MG63 (cell line): ENCODE results near the gene MPZ. TPM values are rescaled to one million over a fixed set of nuclear protein-coding genes. Genes with fewer than 3 reads are reported as not detected.
"Not testable (repeated sequence)": the region's sequence is repeated elsewhere in the genome, so short reads cannot be mapped to it uniquely, and the experiment has no call there.

ENCODE experiments used
- DNase-seq: peaks from one replicate; pipeline ENCODE4 v3.0.0-alpha.2; 2020
- H3K27me3 ChIP-seq: fragments of 250-450 bp; sonication (Bioruptor Pico); 2 replicates; pipeline ENCODE4 v1.5.1; 2020; ENCODE audit warnings: mild to moderate bottlenecking, moderate library complexity
- H3K36me3 ChIP-seq: fragments of 250-450 bp; sonication (Bioruptor Pico); 2 replicates; pipeline ENCODE4 v1.5.1; 2020; ENCODE audit warnings: mild to moderate bottlenecking, moderate library complexity
- H3K4me3 ChIP-seq: fragments of 250-450 bp; sonication (Bioruptor Pico); 2 replicates; pipeline ENCODE4 v1.5.1; 2020; ENCODE audit warnings: mild to moderate bottlenecking, moderate library complexity
- H3K9me3 ChIP-seq: fragments of 250-450 bp; sonication (Bioruptor Pico); 2 replicates; pipeline ENCODE4 v1.5.1; 2020; ENCODE audit warnings: mild to moderate bottlenecking, moderate library complexity
- total RNA-seq: library from RNA; depleted of rRNA; stranded (reverse); fragments of >200 nt; shearing (Covaris generic); gene quantifications from 2 replicates; pipeline ENCODE4 v1.2.3, GENCODE V29; 2014; ENCODE audit warnings: low replicate concordance; rRNA removed

The MPZ gene
- total RNA-seq, result 0.07 TPM in 1 of 2 replicates, not detected in the other

DNA sequence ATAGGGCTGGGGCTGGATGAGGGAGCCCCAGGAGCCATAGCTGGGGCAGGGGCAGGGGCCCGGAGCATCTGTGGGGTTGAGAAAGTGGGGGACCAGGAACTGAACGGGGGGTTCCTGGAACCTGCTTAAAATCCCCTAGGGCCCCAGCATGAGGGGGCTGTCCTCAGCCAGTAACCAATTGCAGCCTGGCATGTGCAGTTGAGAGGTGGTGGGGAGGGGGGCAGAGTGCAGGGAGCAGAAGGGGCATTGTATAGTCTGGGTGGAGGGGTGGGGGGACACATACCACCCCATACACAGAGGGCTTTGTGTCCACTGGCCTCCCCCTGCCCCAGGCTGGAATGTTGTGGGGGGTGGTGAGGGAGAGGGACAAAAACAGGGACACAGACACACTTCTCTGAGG is at the start of gene MPZ:
Gene MPZ (minus strand): TSS at position 101 of the 400 bp plus-strand sequence. CDS start 63 bp downstream, at position 38.
- no peak for DNase-seq
- H3K36me3 ChIP-seq, result no peaks in the 10 kb centered on the region
- H3K9me3 ChIP-seq, result no peaks in the 10 kb centered on the region
- no peaks in the 10 kb centered on the region for H3K27me3 ChIP-seq
- H3K4me3 ChIP-seq, result no peak within 1 kb of the TSS

DNA sequence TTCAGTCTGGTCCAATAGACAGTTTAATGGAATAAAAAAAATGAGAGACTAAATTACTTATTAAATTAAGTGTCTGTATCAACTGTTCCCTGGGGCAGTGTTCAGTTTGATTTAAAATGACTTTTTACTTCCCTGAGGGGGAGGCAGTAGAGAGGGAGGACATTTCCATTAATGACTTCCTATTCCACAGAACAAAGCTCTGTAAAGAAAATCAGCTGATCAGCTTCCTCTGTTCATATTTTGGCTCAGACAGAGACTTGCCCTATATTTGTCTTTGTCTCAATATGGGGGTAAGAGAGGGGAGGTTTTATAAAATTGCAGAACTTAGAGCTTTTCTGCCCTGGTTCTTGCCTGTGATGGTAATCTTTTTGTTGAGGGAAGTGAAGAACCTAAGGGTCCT is 49.5 kb upstream of the MPZ start:
- Histone ChIP-seq H3K9me3 (no peaks in the 10 kb centered on the region), H3K27me3 (no peaks in the 10 kb centered on the region), H3K4me3 (no peak overlapping the region), H3K36me3 (peaks cover 29% of the 10 kb centered on the region)
- no peak for DNase-seq

DNA sequence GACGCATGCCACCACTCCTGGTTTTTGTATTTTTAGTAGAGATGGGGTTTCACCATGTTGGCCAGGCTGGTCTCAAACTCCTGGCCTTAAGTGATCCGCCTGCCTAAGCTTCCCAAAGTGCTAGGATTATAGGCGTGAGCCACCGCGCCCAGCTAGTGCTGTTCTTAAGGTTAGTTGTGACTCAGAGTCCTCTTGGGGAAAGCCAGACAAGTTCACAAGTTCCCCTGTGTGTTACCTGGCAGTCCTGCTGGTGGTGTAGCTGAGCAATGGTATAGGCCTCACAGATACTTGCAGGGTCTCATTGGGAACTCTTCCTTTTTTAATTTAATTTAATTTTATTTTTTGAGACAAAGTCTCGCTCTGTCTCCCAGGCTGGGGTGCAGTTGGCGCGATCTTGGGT is 47.3 kb upstream of the MPZ start:
- no peak for DNase-seq
- peaks cover 25% of the 10 kb centered on the region for H3K36me3 ChIP-seq
- H3K9me3 ChIP-seq, result no peaks in the 10 kb centered on the region
- no peaks in the 10 kb centered on the region for H3K27me3 ChIP-seq
- H3K4me3 ChIP-seq, result no peak overlapping the region

DNA sequence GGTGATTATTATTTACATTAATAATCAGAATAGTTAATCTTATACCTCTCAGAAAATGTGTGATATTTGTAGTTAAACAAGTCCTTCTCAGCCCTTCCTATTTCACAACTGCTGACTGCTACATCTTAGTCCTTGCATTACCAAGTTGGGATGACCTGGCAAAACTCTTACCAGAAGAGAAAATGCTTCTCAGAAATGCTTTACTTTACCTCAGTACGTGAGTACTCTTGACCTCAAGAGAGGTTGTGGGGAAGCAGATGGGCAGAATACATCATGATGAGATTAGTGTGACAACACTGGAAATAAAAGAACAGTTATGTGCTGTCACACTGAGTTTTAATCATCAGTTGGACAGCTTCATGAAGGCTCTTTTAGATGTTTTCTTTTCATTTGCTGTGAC is 41.7 kb upstream of the MPZ start:
- peaks cover 20% of the 10 kb centered on the region for H3K36me3 ChIP-seq
- H3K27me3 ChIP-seq, result no peaks in the 10 kb centered on the region
- no peak overlapping the region for H3K4me3 ChIP-seq
- no peaks in the 10 kb centered on the region for H3K9me3 ChIP-seq
- DNase-seq, result no peak

DNA sequence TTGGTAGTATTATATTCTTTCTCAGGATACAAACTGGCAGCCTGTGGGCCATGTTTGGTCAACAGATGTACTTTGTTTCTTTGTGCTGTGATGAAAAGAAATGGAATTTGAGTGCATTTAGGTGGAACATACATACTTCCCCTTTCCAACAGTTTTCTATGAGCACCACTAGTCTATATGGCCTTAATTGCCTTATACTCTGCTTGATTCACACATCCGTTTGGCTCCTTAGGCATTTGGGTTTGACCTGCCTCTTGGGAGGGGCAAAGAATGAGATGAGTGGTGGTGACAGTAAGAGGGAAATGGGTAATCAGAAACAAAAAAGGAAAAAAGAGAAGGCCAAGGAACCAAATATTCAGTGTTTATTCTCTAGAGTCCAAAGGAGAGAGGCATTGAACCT is 40.9 kb upstream of the MPZ start:
- no peaks in the 10 kb centered on the region for H3K27me3 ChIP-seq
- peaks cover 19% of the 10 kb centered on the region for H3K36me3 ChIP-seq
- DNase-seq, result no peak
- H3K4me3 ChIP-seq, result no peak overlapping the region
- no peaks in the 10 kb centered on the region for H3K9me3 ChIP-seq

DNA sequence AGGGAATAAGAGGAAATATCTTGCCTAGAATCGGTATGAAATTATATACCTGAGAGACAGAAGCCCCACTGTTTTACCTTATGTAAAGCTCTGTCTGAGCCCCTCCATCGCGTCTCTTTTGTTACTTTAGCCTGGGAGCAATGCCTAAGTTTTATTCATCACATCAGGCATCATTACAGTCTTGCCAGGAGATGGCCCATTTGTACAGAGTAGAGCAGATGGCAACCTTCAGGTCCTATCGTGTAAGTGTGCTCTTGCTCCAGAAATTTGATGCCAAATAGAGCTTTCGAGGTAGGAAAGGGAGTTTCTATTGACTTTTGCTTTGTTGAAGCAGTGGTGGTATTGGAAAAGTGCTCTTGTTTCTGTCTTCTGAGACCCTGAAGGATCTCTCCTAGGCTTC is 33.1 kb upstream of the MPZ start:
- no peaks in the 10 kb centered on the region for H3K9me3 ChIP-seq
- H3K27me3 ChIP-seq, result no peaks in the 10 kb centered on the region
- peaks cover 46% of the 10 kb centered on the region for H3K36me3 ChIP-seq
- DNase-seq, result no peak
- H3K4me3 ChIP-seq, result no peak overlapping the region

DNA sequence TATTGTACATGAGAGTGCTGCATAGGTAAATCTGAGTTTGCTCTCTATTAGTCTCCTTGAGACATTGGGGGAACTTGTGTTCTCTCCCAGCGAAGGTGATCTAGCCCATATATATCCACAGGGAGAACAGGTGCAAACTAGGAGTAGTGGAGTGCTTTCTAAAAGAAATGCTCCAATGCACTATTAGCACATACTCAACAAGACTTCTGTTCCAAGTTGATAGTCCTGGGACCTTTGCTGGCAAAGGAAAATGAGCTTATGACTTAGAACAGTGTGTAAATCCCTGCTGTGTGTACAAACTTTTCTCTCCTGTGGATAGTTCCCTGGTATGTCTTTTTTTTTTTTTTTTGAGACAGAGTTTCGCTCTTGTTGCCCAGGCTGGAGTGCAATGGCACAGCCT is 32.4 kb upstream of the MPZ start:
- peaks cover 48% of the 10 kb centered on the region for H3K36me3 ChIP-seq
- DNase-seq, result no peak
- no peaks in the 10 kb centered on the region for H3K27me3 ChIP-seq

DNA sequence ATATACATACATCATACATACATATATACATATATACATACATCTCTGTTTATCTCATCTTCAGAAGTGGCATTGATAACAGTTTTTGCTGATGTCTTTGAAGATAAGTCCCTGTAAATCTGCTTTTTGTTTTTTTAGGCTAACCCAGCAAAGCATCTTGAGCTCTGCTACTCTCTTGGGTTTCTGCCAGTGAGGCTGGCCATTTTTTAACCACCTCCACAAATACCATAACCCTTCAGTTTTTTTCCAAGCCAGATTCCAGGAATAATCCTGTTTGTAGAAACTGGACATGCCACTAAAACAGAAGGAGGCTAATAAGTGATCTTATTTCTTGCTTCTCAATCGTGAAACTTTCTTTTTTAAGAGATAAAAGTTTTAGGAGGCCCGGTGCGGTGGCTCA is 26.0 kb upstream of the MPZ start:
- H3K9me3 ChIP-seq, result no peaks in the 10 kb centered on the region
- H3K36me3 ChIP-seq, result peaks cover 36% of the 10 kb centered on the region
- no peak for DNase-seq
- no peak overlapping the region for H3K4me3 ChIP-seq
- H3K27me3 ChIP-seq, result no peaks in the 10 kb centered on the region

More for the DNA sequence above, 32.4 kb upstream of the MPZ start:
- Histone ChIP-seq H3K4me3 (no peak overlapping the region), H3K9me3 (no peaks in the 10 kb centered on the region)

DNA sequence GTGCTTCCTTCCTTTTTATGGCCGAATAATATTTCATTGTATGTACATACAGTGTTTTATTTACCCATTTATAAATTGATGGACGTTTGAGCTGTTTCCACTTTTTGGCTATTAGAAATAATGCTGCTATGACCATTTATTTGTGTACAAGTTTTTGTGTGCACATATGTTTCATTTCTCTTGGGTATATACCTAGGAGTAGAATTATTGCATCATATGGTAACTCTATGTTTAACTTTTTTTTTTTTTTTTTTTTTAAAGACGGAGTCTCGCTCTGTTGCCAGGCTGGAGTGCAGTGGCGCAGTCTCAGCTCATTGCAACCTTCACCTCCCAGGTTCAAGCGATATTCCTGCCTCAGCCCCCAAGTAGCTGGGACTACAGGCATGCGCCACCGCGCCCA is 23.4 kb upstream of the MPZ start:
- DNase-seq, result no peak
- Histone ChIP-seq H3K27me3 (no peaks in the 10 kb centered on the region), H3K9me3 (no peaks in the 10 kb centered on the region), H3K4me3 (no peak overlapping the region), H3K36me3 (peaks cover 54% of the 10 kb centered on the region)

DNA sequence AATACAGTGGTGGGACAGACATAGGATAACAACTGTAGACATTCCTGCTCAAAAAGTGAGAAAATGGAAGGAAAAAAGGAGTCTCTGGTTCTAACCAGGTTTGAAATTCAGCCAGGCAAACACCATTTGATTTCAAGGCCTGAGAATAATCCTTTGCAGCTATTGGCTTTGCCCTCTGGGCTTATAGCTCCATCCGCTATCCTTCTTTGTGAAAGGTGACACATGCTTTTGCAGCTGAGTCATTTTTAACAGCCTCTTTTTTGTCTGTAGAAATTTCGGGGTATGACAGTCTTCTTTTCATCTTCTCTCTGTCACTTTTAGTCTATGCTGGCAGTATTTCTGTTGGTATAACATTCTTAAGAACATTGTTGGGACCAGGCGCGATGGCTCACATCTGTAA is 20.6 kb upstream of the MPZ start:
- Histone ChIP-seq H3K4me3 (no peak overlapping the region), H3K27me3 (no peaks in the 10 kb centered on the region), H3K36me3 (peaks cover 65% of the 10 kb centered on the region), H3K9me3 (no peaks in the 10 kb centered on the region)
- no peak for DNase-seq

DNA sequence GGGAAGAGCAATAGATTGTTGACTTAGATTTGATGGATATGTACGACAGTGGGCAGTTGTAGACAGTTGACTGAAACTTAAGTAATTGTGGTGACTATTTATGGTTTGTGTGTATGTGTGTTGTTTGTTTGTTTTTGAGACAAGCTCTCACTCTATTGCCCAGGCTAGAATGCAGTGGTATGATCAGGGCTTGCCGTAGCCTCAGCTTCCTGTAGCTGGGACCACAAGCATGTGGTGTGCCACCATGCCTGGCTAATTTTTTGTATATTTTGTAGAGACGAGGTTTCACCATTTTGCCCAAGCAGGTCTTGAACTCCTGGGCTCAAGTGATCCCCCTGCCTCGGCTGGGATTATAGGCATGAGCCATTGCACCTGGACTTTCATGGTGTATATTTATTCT is 14.3 kb upstream of the MPZ start:
- Histone ChIP-seq H3K27me3 (no peaks in the 10 kb centered on the region), H3K9me3 (no peaks in the 10 kb centered on the region), H3K4me3 (no peak overlapping the region), H3K36me3 (peaks cover 38% of the 10 kb centered on the region)
- no peak for DNase-seq

DNA sequence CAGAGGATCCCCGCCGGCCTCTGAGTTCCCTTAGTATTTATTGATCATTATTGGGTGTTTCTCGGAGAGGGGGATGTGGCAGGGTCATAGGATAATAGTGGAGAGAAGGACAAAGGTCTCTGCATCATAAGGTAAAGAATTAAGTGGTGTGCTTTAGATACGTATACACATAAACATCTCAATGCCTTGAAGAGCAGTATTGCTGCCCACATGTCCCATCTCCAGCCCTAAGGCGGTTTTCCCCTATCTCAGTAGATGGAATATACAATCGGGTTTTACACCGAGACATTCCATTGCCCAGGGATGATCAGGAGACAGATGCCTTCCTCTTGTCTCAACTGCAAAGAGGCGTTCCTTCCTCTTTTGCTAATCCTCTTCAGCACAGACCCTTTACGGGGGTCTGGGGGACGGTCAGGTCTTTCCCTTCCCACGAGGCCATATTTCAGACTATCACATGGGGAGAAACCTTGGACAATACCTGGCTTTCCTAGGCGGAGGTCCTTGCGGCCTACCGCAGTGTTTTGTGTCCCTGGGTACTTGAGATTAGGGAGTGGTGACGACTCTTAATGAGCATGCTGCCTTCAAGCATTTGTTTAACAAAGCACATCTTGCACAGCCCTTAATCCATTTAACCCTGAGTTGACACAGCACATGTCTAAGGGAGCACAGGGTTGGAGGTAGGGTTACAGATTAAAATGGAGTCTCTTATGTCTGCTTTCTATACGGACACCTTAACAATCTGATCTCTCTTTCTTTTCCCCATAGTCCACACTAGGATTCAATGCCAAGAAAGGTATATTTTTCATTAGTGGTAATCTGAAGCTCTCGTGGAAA is 6.3 kb upstream of the MPZ start:
- not testable (repeated sequence) for H3K36me3 ChIP-seq, H3K27me3 ChIP-seq

DNA sequence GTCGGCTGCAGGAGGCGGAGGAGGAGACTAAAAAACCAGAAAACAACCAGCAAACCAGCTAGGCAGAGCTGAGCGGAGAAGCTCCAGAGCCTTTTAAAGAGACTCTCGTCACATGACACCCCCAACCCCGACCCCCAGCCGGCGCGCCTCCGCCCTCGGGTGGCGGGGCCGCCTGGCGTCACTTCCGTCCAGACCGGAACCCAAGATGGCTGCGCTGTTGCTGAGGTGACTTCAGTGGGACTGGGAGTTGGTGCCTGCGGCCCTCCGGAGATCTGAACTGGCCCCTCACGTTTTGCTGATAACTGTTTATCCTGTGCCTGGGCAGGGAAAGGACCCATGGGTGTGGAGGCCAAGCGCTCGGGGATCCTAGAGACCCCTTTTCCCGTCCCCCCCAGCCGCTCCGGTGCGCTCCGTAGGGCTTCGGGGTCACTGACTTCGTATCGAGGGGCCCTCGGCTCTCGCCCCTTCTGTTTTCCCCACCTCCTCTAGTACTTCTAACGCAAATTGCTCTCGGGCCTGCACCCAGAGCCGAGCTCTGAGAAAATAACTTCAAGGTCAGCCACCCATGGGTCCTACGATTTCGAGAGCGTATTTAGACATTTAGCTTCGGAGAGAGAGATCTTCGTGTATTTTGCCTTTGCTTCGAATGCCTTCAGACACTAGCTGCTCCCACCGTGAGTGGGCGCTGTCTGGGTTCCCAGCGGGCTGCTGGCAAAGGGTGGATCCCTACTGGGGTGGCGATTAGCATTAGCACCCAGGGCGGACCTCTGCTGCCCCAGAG is 4.6 kb upstream of the MPZ start, which contains the start of gene SDHC:
Gene SDHC (plus strand): TSS at position 181 of the 781 bp plus-strand sequence. CDS start 25 bp downstream, at position 206.
- peak; percentile 90 for DNase-seq
- Histone ChIP-seq H3K36me3 (no peaks in the 10 kb centered on the region), H3K27me3 (no peaks in the 10 kb centered on the region), H3K9me3 (no peaks in the 10 kb centered on the region), H3K4me3 (peak within 1 kb of the TSS; percentile 91)

More for the DNA sequence above, 6.3 kb upstream of the MPZ start:
- H3K4me3 ChIP-seq, DNase-seq, H3K9me3 ChIP-seq: not testable (repeated sequence)

DNA sequence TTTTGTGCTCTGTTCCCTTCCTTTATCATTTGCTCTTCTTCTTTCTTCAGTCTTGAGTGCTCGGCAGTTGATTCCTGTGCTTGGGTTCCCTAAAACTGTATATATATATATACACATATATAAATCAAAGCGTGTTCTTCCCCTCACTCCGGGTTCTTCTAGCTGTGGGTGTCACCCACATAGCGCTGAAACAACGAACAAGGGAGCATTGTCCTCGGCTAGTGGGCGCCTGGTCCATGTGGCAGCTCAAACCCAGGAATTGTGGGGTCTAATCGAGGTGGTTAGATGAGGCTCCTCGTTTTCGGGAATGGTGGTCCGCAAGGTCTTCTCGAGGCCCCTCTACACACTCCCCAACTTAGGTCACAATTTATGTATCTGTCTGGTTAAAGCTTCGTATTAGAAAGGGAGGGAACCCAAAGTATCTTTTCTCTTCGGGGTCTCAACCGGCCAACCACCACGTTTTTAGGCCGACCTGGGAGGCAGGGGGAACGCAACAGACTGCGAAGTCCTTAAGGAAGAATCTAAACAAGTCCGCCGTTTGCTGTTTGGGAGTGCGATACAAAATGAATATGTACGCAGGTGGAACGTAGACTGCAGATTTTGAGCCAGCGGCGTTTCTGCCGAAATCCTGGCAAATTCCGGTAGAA is 3.9 kb upstream of the MPZ start:
- Histone ChIP-seq H3K36me3 (no peaks in the 10 kb centered on the region), H3K4me3 (peak overlapping the region; percentile 91), H3K9me3 (no peaks in the 10 kb centered on the region), H3K27me3 (no peaks in the 10 kb centered on the region)
- DNase-seq, result no peak

DNA sequence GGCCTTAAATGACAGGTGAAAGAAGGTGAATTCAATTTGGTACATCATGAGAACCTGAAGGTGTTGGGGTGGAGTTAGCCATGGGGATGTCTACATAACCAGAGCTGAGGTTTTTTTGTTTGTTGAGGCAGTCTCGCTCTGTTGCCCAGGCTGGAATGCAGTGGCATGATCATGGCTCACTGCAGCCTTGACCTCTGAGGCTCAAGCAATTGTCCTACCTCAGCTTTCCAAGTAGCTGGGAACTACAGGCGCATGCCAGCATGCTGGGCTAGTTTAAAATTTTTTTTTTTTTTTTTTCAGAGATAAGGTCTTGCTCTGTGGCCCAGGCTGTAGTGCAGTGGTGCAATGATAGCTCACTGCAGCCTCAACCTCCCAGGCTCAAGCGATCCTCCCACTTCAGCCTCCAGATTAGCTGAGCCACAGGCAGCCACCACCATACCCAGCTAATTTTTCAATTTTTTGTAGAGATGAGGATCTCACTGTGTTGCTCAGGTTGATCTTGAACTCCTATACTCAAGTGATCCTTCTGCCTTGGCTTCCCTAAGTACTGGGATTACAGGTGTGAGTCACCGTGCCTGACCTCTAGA is 1.9 kb upstream of the MPZ start:
- no peak for DNase-seq
- no peak overlapping the region for H3K4me3 ChIP-seq
- H3K36me3 ChIP-seq, result no peaks in the 10 kb centered on the region
- no peaks in the 10 kb centered on the region for H3K27me3 ChIP-seq
- H3K9me3 ChIP-seq, result no peaks in the 10 kb centered on the region

DNA sequence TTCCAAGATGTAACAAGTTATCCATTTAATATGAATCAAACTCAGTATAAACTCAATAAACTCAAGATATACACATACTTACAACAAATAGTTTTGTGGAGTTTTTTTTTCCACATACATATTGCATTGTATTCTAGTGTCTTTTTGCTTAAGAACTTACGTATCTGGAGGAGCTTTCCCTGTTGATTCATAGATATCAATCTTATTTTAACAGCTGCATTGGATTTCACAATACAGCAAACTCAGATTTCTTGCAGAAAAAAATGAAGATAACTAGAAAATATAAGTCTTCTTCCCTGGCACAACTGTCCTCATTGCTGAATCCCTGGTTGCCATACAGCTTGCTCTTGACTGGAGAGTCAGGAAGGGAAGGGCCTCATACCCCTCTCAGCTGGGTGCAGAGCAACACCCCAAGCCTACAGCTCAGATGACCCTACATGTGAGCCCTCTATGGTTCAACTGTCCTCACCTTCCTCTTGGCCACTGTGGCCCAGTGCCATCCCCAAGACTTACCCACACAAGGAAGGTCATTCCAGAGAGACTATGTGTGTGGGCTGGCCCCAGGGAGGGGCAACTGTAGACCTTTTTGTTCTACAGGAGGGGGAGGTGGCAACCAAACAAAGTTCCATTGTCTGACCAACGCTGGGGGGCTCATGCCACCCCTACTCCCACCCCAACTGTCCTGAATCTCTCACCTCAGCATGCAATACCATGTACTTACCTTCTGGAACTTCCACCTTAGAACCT is 1.7 kb downstream of the MPZ start:
- Histone ChIP-seq H3K36me3 (no peaks in the 10 kb centered on the region), H3K27me3 (no peaks in the 10 kb centered on the region), H3K9me3 (no peaks in the 10 kb centered on the region), H3K4me3 (no peak overlapping the region)
- no peak for DNase-seq
